Heart left ventricle (tissue), 16 donors: ENCODE measurements around the gene MAGI2. TPM values are rescaled to one million over a fixed set of nuclear protein-coding genes. Genes with fewer than 3 reads are reported as not detected.

Source experiments
- ATAC-seq, 4 donors: fragments of 200-7000 bp; cut with Tn5 transposase; one replicate each; pipeline ENCODE4 v1.9.1; 2020 to 2022; ENCODE audit warnings: moderate library complexity in 4 of 4, mild to moderate bottlenecking in 3 of 4, moderate number of reproducible peaks in 1 of 4
- DNase-seq, 5 donors: peaks; one replicate each; pipeline ENCODE4 v3.0.0-alpha.2; 2020
- H3K27ac ChIP-seq, 12 donors: fragments of 200-600 bp; sonication (generic) in 4 of 12; one replicate each; pipeline versions ENCODE4 v1.5.0 to v1.8.0; 2016 to 2022; ENCODE audit warnings: mild to moderate bottlenecking in 2 of 12
- H3K27me3 ChIP-seq, 9 donors: fragments of 200-600 bp; sonication (generic) in 2 of 9; one replicate each; pipeline versions ENCODE4 v1.5.1 to v1.8.0; 2016 to 2022; ENCODE audit warnings: mild to moderate bottlenecking in 3 of 9
- H3K36me3 ChIP-seq, 9 donors: fragments of 200-600 bp; sonication (generic) in 2 of 9; one replicate each; pipeline versions ENCODE4 v1.5.0 to v1.8.0; 2018 to 2022; ENCODE audit warnings: mild to moderate bottlenecking in 2 of 9
- H3K4me1 ChIP-seq, 12 donors: fragments of 200-600 bp; sonication (generic) in 4 of 12; one replicate each; pipeline versions ENCODE4 v1.5.0 to v1.8.0; 2016 to 2022; ENCODE audit warnings: mild to moderate bottlenecking in 3 of 12
- H3K4me3 ChIP-seq, 12 donors: fragments of 200-600 bp; sonication (generic) in 4 of 12; one replicate each; pipeline versions ENCODE4 v1.5.0 to v1.8.0; 2017 to 2022; ENCODE audit warnings: mild to moderate bottlenecking in 9 of 12, moderate library complexity in 4 of 12
- H3K9me3 ChIP-seq, 12 donors: fragments of 200-600 bp; sonication (generic) in 4 of 12; one replicate each; pipeline versions ENCODE4 v1.5.0 to v1.8.0; 2016 to 2022; ENCODE audit warnings: mild to moderate bottlenecking in 1 of 12
- POLR2A ChIP-seq, 2 donors: fragments of 450-650 bp; IDR thresholded peaks; one replicate each; pipeline ENCODE4 v1.6.1; 2017; ENCODE audit warnings: antibody characterized with exemption in 2 of 2, mild to moderate bottlenecking in 2 of 2, moderate library complexity in 2 of 2
- WGBS, 4 donors: extraction: QIAGEN DNeasy Blood & Tissue Kit in 2 of 4; methylation state at CpG; one replicate each; pipeline versions ENCODE4 v1.1.5 to v1.1.7; 2013 to 2018; 5-methylcytosine and 5-hydroxymethylcytosine counted together
- intact Hi-C, 10 donors: fragments of 100-400 bp; cut with DNase I; formaldehyde crosslinking; loops; one replicate each; pipeline versions ENCODE4 v1.11.1 to v1.14.2; 2022
- polyA plus RNA-seq, 2 donors: library from polyadenylated mRNA; stranded (reverse); fragments of 200-250 nt; gene quantifications; one replicate each; pipeline ENCODE4 v1.2.3, GENCODE V29; 2013
- total RNA-seq, 9 donors: library from RNA; depleted of rRNA in 2 of 9; stranded (reverse); fragments of >200 nt in 2 of 9; fragmentation: NEBNext Ultra II Directional in 3 of 9; extraction: Animal tissue kit (Norgen Biotek cat#: 25700) in 3 of 9; gene quantifications; one replicate each; pipeline versions ENCODE4 v1.1.0 to v1.2.4, GENCODE V29; 2016 to 2023
- TF ChIP-seq, protein P1 (sequence below), 12 donors: fragments of 200-600 bp; sonication (generic) in 4 of 12; IDR thresholded peaks; one replicate each; pipeline versions ENCODE4 v1.5.0 to v1.8.0; 2018 to 2022; ENCODE audit warnings: antibody characterized with exemption in 12 of 12, mild to moderate bottlenecking in 5 of 12
- donor health status: ischemic (EF 13 %, LVEDD 7.1; RV severe dilation, severe dysfunction).
- donor health status: healthy with polysubstance abuse.
- donor health status: DM: no; HTN: yes; CAD: no.
- donor health status: DM: no; HTN: no; CAD: no.
- donor health status: ischemic (EF 25% LVEDD 6.9; RV normal size, moderate dysfunction).
- donor health status: ischemic (EF 25% LVEDD 5.7; RV mildly dilated, moderate dysfunction).
- donor health status: healthy.
- donor health status: DM: yes; HTN: yes; CAD: no.
- donor health status: ischemic (EF 35%, LVEDD 5.7; RV mildly dilated, moderate dysfunction).
- donor health status: nonischemic (EF 11% LVEDD 7.7; RV severe dilation, severe dysfunction).
- donor health status: DM: yes; HTN: yes; CAD: no.
- donor health status: PGD.
- donor health status: ischemic (EF 29% LVEDD 5.4; RV normal size, mild dysfunction).
- donor health status: nonischemic (EF 23%, LVEDD 6.1; RV moderate dilation, normal function).

Gene MAGI2
- total and polyA plus RNA-seq, 11 donors, result 1.1 to 6.8 (median 3.8) TPM

DNA sequence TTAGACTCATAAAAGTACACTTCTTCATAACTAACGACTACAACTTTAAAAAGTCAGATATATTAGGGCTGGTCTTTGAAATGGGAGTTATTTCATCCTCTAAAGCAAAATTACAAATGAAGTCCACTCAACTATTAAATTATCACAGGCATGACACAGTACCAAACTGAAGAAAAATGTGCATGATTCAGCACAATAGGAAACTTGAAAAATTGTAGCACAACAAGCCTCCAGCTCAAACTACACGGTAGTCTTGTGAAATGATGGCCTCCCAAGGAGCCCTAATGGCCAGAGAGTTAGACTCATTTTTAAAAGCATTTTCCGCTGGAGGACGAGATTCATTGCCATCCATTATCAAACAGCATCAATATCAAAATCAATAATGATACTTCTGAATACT is 76.4 kb downstream of the MAGI2 start:
- H3K4me3 ChIP-seq, result no peak overlapping the region
- H3K9me3 ChIP-seq, result no peaks in the 10 kb centered on the region
- no peak overlapping the region for H3K27ac ChIP-seq
- H3K4me1 ChIP-seq, result peaks cover 0 to 2% (median 0%) of the 10 kb centered on the region in 12 donors
- H3K27me3 ChIP-seq, result no peaks in the 10 kb centered on the region
- 78 to 82% (median 80%) methylated on average over 4 of the region's 4 CpGs for WGBS, 4 donors
- H3K36me3 ChIP-seq, result no peaks in the 10 kb centered on the region
- TF ChIP-seq POLR2A (IDR thresholded peaks at IDR 0.05), result no peak
- TF ChIP-seq, protein P1, sequence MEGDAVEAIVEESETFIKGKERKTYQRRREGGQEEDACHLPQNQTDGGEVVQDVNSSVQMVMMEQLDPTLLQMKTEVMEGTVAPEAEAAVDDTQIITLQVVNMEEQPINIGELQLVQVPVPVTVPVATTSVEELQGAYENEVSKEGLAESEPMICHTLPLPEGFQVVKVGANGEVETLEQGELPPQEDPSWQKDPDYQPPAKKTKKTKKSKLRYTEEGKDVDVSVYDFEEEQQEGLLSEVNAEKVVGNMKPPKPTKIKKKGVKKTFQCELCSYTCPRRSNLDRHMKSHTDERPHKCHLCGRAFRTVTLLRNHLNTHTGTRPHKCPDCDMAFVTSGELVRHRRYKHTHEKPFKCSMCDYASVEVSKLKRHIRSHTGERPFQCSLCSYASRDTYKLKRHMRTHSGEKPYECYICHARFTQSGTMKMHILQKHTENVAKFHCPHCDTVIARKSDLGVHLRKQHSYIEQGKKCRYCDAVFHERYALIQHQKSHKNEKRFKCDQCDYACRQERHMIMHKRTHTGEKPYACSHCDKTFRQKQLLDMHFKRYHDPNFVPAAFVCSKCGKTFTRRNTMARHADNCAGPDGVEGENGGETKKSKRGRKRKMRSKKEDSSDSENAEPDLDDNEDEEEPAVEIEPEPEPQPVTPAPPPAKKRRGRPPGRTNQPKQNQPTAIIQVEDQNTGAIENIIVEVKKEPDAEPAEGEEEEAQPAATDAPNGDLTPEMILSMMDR (IDR thresholded peaks at IDR 0.05), result no peak
- DNase-seq, result no peak
- no peak for ATAC-seq
- intact Hi-C loops, result no loop called here

DNA sequence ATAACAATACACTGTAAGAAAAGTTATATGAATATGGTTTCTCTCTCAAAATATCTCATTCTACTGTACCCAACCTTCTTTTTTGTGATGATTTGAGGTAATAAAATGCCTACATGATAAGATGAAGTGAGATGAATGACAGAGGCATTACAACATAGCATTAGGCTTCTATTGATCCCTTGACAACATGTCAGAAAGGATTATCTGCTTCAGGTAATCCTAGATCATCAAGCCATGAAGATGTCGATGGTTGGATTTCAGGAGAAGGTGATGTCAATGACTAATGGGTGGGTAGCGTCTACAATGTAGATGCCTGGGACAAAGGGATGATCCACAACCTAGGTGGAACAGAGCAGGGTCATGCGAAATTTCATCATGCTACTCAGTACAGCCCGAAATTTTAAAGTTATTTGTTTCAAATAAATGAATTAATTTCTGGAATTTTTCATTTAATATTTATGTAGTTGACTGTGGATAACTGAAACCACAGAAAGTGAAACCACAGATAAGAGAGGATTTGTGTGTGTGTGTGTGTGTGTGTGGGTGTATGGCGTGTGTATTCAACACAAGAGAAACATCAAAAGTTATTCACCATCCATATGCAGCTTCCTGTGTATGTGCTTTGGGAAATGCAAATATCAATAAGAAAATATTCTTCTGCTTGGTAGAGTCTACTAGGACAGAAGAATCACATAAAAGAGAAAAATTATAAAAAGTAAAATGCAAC is 77.0 kb downstream of the MAGI2 start:
- WGBS, 4 donors, result 84 to 87% (median 85%) methylated on average over 5 of the region's 5 CpGs
- ATAC-seq (no peak), DNase-seq (no peak)
- Histone ChIP-seq H3K4me1 (peaks cover 0 to 2% (median 0%) of the 10 kb centered on the region in 12 donors), H3K36me3 (no peaks in the 10 kb centered on the region), H3K4me3 (no peak overlapping the region), H3K27ac (no peak overlapping the region), H3K27me3 (no peaks in the 10 kb centered on the region), H3K9me3 (no peaks in the 10 kb centered on the region)
- TF ChIP-seq, protein P1 (IDR thresholded peaks at IDR 0.05), result no peak
- no peak for TF ChIP-seq POLR2A (IDR thresholded peaks at IDR 0.05)
- intact Hi-C loops, result no loop called here

DNA sequence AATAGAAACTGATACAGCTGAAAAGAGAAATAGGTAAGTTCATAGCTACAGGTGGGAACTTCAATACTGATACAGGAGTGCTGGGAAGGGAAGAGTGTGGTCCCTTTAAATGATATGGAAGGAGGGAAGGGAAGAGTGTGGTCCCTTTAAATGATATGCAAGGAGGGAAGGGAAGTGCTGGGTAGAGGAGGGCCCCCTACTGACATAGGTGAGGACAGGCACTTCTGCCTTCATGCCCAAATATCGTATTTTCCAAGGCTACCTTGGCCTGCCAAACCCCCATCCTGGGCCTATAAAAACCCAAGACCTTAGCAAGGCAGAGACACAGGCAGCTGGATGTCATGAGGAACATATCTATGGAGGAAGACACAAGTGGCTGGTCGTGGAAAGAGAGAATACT is 92.3 kb downstream of the MAGI2 start:
- Histone ChIP-seq H3K36me3 (no peaks in the 10 kb centered on the region), H3K4me3 (no peak overlapping the region), H3K27ac (no peak overlapping the region), H3K9me3 (peaks cover 0 to 20% (median 0%) of the 10 kb centered on the region in 12 donors), H3K4me1 (peaks cover 0 to 7% (median 0%) of the 10 kb centered on the region in 12 donors), H3K27me3 (no peaks in the 10 kb centered on the region)
- ATAC-seq (no peak), DNase-seq (no peak)
- intact Hi-C loops, result no loop called here
- TF ChIP-seq, protein P1 (IDR thresholded peaks at IDR 0.05), result no peak
- TF ChIP-seq POLR2A (IDR thresholded peaks at IDR 0.05), result no peak
- WGBS, 4 donors, result 66 to 75% (median 69%) methylated on average over 2 of the region's 2 CpGs

DNA sequence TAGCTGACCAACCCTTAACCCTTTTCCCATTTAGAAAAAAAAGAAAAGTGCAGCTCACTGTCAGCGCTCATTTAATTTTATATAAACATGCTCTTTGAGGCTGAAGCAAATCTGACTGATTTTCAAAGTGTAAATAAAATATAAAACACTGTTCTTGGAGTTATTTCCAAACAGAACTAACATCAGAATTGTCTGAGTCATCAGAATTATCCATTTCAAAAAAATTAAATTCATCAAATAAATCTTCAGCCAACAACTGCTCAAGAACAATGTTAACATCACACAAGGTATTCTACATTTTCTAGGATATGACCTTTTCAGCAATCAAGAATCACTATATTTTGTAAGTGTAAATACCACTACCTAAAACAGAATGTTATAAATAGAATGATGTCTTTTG is 93.6 kb downstream of the MAGI2 start:
- H3K27me3 ChIP-seq, result no peaks in the 10 kb centered on the region
- no peak for TF ChIP-seq POLR2A (IDR thresholded peaks at IDR 0.05)
- TF ChIP-seq, protein P1 (IDR thresholded peaks at IDR 0.05), result no peak
- intact Hi-C loops, result loop anchor here in 1 of 10 donors (5.0 kb wide), 1 partner anchor 37 kb away; no protein-coding TSS in a partner anchor
- WGBS, 4 donors, result 83 to 98% (median 94%) methylated on average over 1 of the region's 1 CpG
- H3K9me3 ChIP-seq, result peaks cover 0 to 20% (median 0%) of the 10 kb centered on the region in 12 donors
- DNase-seq (no peak), ATAC-seq (no peak)
- peaks cover 0 to 7% (median 0%) of the 10 kb centered on the region in 12 donors for H3K4me1 ChIP-seq
- no peak overlapping the region for H3K27ac ChIP-seq
- no peak overlapping the region for H3K4me3 ChIP-seq
- no peaks in the 10 kb centered on the region for H3K36me3 ChIP-seq
